Activated CD8-positive, alpha-beta T cell treated with anti-CD3 and anti-CD28 coated beads for 36 hours (primary cell): Measurements from ENCODE around the gene TNFRSF1A. TPM values are rescaled to one million over a fixed set of nuclear protein-coding genes. Genes with fewer than 3 reads are reported as not detected.

Source experiments
- ATAC-seq: fragments of 200-7000 bp; cut with Tn5 transposase; one replicate; pipeline ENCODE4 v1.10.0; 2021; ENCODE audit warnings: mild to moderate bottlenecking, moderate library complexity
- CTCF ChIA-PET: fragments of 350-600 bp; sonication (Branson Sonifier 250); formaldehyde crosslinking; loops from one replicate; lab custom pipeline; 2021; ENCODE audit warnings: antibody characterized with exemption; lab: Charles Lee
- POLR2A ChIA-PET: fragments of 350-600 bp; sonication (Branson Sonifier 250); formaldehyde crosslinking; loops from one replicate; lab custom pipeline; 2021; ENCODE audit warnings: antibody characterized with exemption; lab: Charles Lee
- DNase-seq: peaks from one replicate; pipeline ENCODE4 v3.0.0-alpha.2; 2020
- H3K27ac Mint-ChIP-seq: one replicate; pipeline ENCODE4 v1.8.0; 2021; ENCODE audit warnings: mild to moderate bottlenecking, mixed read lengths
- H3K27me3 Mint-ChIP-seq: one replicate; pipeline ENCODE4 v1.8.0; 2021; ENCODE audit warnings: mixed read lengths
- H3K36me3 Mint-ChIP-seq: one replicate; pipeline ENCODE4 v1.8.0; 2021; ENCODE audit warnings: low read depth, mixed read lengths
- H3K4me1 Mint-ChIP-seq: one replicate; pipeline ENCODE4 v1.8.0; 2021; ENCODE audit warnings: low read depth, mixed read lengths
- H3K4me3 Mint-ChIP-seq: one replicate; pipeline ENCODE4 v1.8.0; 2021; ENCODE audit warnings: mild to moderate bottlenecking, moderate library complexity, mixed read lengths
- H3K9me3 Mint-ChIP-seq: one replicate; pipeline ENCODE4 v1.8.0; 2021; ENCODE audit warnings: mixed read lengths
- CTCF ChIP-seq: fragments of 200-600 bp; IDR thresholded peaks from one replicate; pipeline ENCODE4 v1.8.0; 2022; ENCODE audit warnings: antibody characterized with exemption, mild to moderate bottlenecking
- intact Hi-C: fragments of 100-400 bp; cut with micrococcal nuclease; formaldehyde crosslinking; loops from one replicate; pipeline ENCODE4 v1.10.0; 2022
- total RNA-seq, 2 experiments: library from RNA; stranded (reverse); gene quantifications; one replicate each; pipeline ENCODE4 v1.2.3, GENCODE V29; 2021

The TNFRSF1A gene
- total RNA-seq, 2 experiments from 2014 or later: 40.6 TPM

- Mint-ChIP-seq H3K36me3 (no peaks in the 10 kb centered on the region), H3K27me3 (no peaks in the 10 kb centered on the region), H3K4me1 (peaks cover 54% of the 10 kb centered on the region), H3K4me3 (peak overlapping the region; percentile 51), H3K9me3 (no peaks in the 10 kb centered on the region), H3K27ac (peak overlapping the region; percentile 89)
- no peak for DNase-seq
- ChIA-PET CTCF (interaction anchor here (0.7 to 1.9 kb wide), 21 partner anchors 8 to 216 kb away, joined by 3 to 45 read pairs (median 3); no protein-coding TSS in a partner anchor), POLR2A (interaction anchor here (0.9 to 1.5 kb wide), 6 partner anchors 10 to 147 kb away, joined by 3 to 7 read pairs (median 4); partner anchors contain the start of gene VAMP1)
- TF ChIP-seq CTCF: no peak
- intact Hi-C loops: no loop called here
- no peak for ATAC-seq
Observed at GRCh38 chr12:6322969-6323339, 18.9 kb downstream of the TNFRSF1A start.

- Mint-ChIP-seq H3K4me3 (no peak overlapping the region), H3K27me3 (no peaks in the 10 kb centered on the region), H3K27ac (peak overlapping the region; percentile 44), H3K4me1 (peaks cover 58% of the 10 kb centered on the region), H3K9me3 (no peaks in the 10 kb centered on the region), H3K36me3 (no peaks in the 10 kb centered on the region)
- ChIA-PET POLR2A (interaction anchor here (0.7 to 1.5 kb wide), 5 partner anchors 10 to 100 kb away, joined by 3 to 7 read pairs (median 3); no protein-coding TSS in a partner anchor), CTCF (interaction anchor here (0.7 to 1.9 kb wide), 14 partner anchors 7 to 217 kb away, joined by 3 to 45 read pairs (median 4); no protein-coding TSS in a partner anchor)
- ATAC-seq: no peak
- intact Hi-C loops: no loop called here
- DNase-seq: no peak
- no peak for TF ChIP-seq CTCF
Observed at GRCh38 chr12:6322352-6322751, 19.5 kb downstream of the TNFRSF1A start.

- Mint-ChIP-seq H3K4me1 (peaks cover 56% of the 10 kb centered on the region), H3K27me3 (no peaks in the 10 kb centered on the region), H3K36me3 (no peaks in the 10 kb centered on the region), H3K9me3 (no peaks in the 10 kb centered on the region), H3K4me3 (no peak overlapping the region), H3K27ac (peak overlapping the region; percentile 44)
- POLR2A ChIA-PET: interaction anchor here (0.7 kb wide), 1 partner anchor 71 kb away, joined by 3 read pairs; no protein-coding TSS in a partner anchor
- CTCF ChIA-PET: interaction anchor here (1.0 kb wide), 1 partner anchor 46 kb away, joined by 3 read pairs; no protein-coding TSS in a partner anchor
- DNase-seq: no peak
- ATAC-seq: no peak
- intact Hi-C loops: no loop called here
- no peak for TF ChIP-seq CTCF
Observed at GRCh38 chr12:6321905-6322304, 20.0 kb downstream of the TNFRSF1A start.

GRCh38 chr12:6319446-6319845 lies 22.4 kb downstream of the TNFRSF1A start:
- H3K9me3 Mint-ChIP-seq: no peaks in the 10 kb centered on the region
- ChIA-PET POLR2A (interaction anchor here (0.6 to 1.8 kb wide), 4 partner anchors 28 to 141 kb away, joined by 3 to 6 read pairs (median 4); no protein-coding TSS in a partner anchor), CTCF (interaction anchor here (0.7 to 2.7 kb wide), 8 partner anchors 9 to 146 kb away, joined by 3 to 12 read pairs (median 3); partner anchors contain the start of gene PLEKHG6)
- no peaks in the 10 kb centered on the region for H3K27me3 Mint-ChIP-seq
- TF ChIP-seq CTCF: no peak
- no peaks in the 10 kb centered on the region for H3K36me3 Mint-ChIP-seq
- no peak overlapping the region for H3K27ac Mint-ChIP-seq
- DNase-seq (no peak), ATAC-seq (no peak)
- peaks cover 38% of the 10 kb centered on the region for H3K4me1 Mint-ChIP-seq
- intact Hi-C loops: no loop called here
- no peak overlapping the region for H3K4me3 Mint-ChIP-seq

GRCh38 chr12:6318440-6318879 lies 23.4 kb downstream of the TNFRSF1A start:
- POLR2A ChIA-PET: interaction anchor here (0.7 to 1.8 kb wide), 5 partner anchors 10 to 142 kb away, joined by 3 to 6 read pairs (median 4); no protein-coding TSS in a partner anchor
- peak overlapping the region; percentile 44 for H3K27ac Mint-ChIP-seq
- H3K4me1 Mint-ChIP-seq: peaks cover 28% of the 10 kb centered on the region
- no peak for DNase-seq
- TF ChIP-seq CTCF: no peak
- intact Hi-C loops: no loop called here
- H3K27me3 Mint-ChIP-seq: no peaks in the 10 kb centered on the region
- ATAC-seq: peak; percentile 7
- H3K4me3 Mint-ChIP-seq: no peak overlapping the region
- H3K36me3 Mint-ChIP-seq: no peaks in the 10 kb centered on the region
- no peaks in the 10 kb centered on the region for H3K9me3 Mint-ChIP-seq
- CTCF ChIA-PET: interaction anchor here (1.2 to 2.7 kb wide), 3 partner anchors 13 to 49 kb away, joined by 3 to 12 read pairs (median 4); no protein-coding TSS in a partner anchor
